ENCODE measurements around the gene STON2.

GRCh38 chr14:81222691-81223090, 177.4 kb downstream of the STON2 start:
- no peak for TF ChIP-seq CTCF (IDR thresholded peaks at IDR 0.05)
- TF ChIP-seq POLR2A (IDR thresholded peaks at IDR 0.05): no peak

Data from body of pancreas (tissue), 4 donors.